ENCODE data around the gene NLRP10. TPM values are rescaled to one million over a fixed set of nuclear protein-coding genes. Genes with fewer than 3 reads are reported as not detected.

Gene NLRP10
- total RNA-seq, 2 donors from 2014 or later, result 0.15 TPM; not detected in 1

DNA sequence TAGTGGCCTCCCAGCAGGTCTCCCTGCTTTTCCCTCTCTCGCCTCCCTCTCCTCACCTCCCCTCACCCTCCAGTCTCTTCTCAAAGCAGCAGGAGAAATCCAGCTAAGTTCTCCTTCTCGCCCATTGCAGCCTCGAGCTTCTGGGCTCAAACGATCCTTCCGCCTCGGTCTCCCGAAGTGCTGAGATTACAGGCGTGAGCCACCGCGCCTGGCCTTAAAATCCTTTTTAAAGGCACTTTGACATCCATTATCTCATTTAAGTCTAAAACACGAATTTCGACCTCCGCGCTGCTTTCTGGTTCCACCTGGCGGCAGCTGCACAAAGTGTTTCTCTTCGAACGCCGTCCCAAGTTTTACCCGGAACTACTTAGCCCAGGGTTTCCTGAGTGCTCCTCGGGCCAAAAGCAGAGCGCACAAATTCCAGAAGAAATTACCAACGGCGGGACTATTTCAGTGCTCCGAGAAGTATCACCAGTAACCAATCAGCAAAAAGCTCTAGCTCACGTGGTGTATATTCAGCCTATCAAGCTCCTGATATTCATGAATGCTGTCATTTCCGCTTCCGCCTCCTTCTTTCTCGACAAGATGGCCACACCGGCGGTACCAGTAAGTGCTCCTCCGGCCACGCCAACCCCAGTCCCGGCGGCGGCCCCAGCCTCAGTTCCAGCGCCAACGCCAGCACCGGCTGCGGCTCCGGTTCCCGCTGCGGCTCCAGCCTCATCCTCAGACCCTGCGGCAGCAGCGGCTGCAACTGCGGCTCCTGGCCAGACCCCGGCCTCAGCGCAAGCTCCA, 21.7 kb upstream of the NLRP10 start, which contains the start of gene EIF3F:
Gene EIF3F, plus strand, starts transcription at position 570 of the 792 bp plus-strand sequence. Its CDS starts 16 bp downstream, at position 586.
- peak within 1 kb of the TSS; percentile 34 for H3K27ac ChIP-seq (ENCODE audit: low read depth, low read length)
- peak; percentile 97 for DNase-seq
- no peaks in the 10 kb centered on the region for H3K9me3 Mint-ChIP-seq

GRCh38 chr11:7983832-7984590, 18.8 kb upstream of the NLRP10 start:
- no peak overlapping the region for H3K4me3 ChIP-seq (ENCODE audit: low read length)
- H3K4me1 ChIP-seq (ENCODE audit: control insufficient read depth, insufficient read depth, low read length), result peaks cover 3% of the 10 kb centered on the region
- Mint-ChIP-seq H3K27ac (no peak overlapping the region), H3K4me3 (no peak overlapping the region), H3K27me3 (ENCODE audit: insufficient read depth) (no peaks in the 10 kb centered on the region), H3K9me3 (no peaks in the 10 kb centered on the region), H3K4me1 (peaks cover 31% of the 10 kb centered on the region), H3K36me3 (ENCODE audit: low read depth) (no peaks in the 10 kb centered on the region)
- H3K27ac ChIP-seq (ENCODE audit: low read depth, low read length), result no peak overlapping the region
- H3K36me3 ChIP-seq (ENCODE audit: control insufficient read depth, insufficient read depth, low read length), result peaks cover 8% of the 10 kb centered on the region
- H3K27me3 ChIP-seq (ENCODE audit: control insufficient read depth, insufficient read depth, low read length, poor library complexity, severe bottlenecking), result no peaks in the 10 kb centered on the region
- peaks cover 6% of the 10 kb centered on the region for H3K9me3 ChIP-seq (ENCODE audit: control insufficient read depth, low read length)
- TF ChIP-seq, protein P1, sequence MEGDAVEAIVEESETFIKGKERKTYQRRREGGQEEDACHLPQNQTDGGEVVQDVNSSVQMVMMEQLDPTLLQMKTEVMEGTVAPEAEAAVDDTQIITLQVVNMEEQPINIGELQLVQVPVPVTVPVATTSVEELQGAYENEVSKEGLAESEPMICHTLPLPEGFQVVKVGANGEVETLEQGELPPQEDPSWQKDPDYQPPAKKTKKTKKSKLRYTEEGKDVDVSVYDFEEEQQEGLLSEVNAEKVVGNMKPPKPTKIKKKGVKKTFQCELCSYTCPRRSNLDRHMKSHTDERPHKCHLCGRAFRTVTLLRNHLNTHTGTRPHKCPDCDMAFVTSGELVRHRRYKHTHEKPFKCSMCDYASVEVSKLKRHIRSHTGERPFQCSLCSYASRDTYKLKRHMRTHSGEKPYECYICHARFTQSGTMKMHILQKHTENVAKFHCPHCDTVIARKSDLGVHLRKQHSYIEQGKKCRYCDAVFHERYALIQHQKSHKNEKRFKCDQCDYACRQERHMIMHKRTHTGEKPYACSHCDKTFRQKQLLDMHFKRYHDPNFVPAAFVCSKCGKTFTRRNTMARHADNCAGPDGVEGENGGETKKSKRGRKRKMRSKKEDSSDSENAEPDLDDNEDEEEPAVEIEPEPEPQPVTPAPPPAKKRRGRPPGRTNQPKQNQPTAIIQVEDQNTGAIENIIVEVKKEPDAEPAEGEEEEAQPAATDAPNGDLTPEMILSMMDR (conservative IDR thresholded peaks at IDR 0.05), result no peak
- H3K9ac ChIP-seq (ENCODE audit: extremely low read depth, low read length, poor library complexity, severe bottlenecking), result no peak overlapping the region
- DNase-seq, result no peak
- 79% methylated on average over 7 of the region's 7 CpGs for WGBS, 2 experiments (ENCODE audit: insufficient coverage in 1 of 2, insufficient read length in 1 of 2)

More for the DNA sequence above, 21.7 kb upstream of the NLRP10 start, which contains the start of gene EIF3F:
- H3K9me3 ChIP-seq (ENCODE audit: control insufficient read depth, low read length), result peaks cover 6% of the 10 kb centered on the region
- H3K27me3 ChIP-seq (ENCODE audit: control insufficient read depth, insufficient read depth, low read length, poor library complexity, severe bottlenecking), result no peaks in the 10 kb centered on the region
- peaks cover 3% of the 10 kb centered on the region for H3K4me1 ChIP-seq (ENCODE audit: control insufficient read depth, insufficient read depth, low read length)
- Mint-ChIP-seq H3K4me1 (peaks cover 32% of the 10 kb centered on the region), H3K27ac (peak within 1 kb of the TSS; percentile 89), H3K4me3 (peak within 1 kb of the TSS; percentile 81), H3K27me3 (ENCODE audit: insufficient read depth) (no peaks in the 10 kb centered on the region), H3K36me3 (ENCODE audit: low read depth) (peaks cover 12% of the 10 kb centered on the region)
- TF ChIP-seq, protein P1 (conservative IDR thresholded peaks at IDR 0.05), result peak; percentile 97
- H3K36me3 ChIP-seq (ENCODE audit: control insufficient read depth, insufficient read depth, low read length), result peaks cover 32% of the 10 kb centered on the region
- WGBS, 2 experiments (ENCODE audit: insufficient coverage in 1 of 2, insufficient read length in 1 of 2), result 1 to 2% methylated on average over 24 to 45 of the region's 47 CpGs
- H3K4me3 ChIP-seq (ENCODE audit: low read length), result peak within 1 kb of the TSS; percentile 96
- peak within 1 kb of the TSS; percentile 68 for H3K9ac ChIP-seq (ENCODE audit: extremely low read depth, low read length, poor library complexity, severe bottlenecking)

DNA sequence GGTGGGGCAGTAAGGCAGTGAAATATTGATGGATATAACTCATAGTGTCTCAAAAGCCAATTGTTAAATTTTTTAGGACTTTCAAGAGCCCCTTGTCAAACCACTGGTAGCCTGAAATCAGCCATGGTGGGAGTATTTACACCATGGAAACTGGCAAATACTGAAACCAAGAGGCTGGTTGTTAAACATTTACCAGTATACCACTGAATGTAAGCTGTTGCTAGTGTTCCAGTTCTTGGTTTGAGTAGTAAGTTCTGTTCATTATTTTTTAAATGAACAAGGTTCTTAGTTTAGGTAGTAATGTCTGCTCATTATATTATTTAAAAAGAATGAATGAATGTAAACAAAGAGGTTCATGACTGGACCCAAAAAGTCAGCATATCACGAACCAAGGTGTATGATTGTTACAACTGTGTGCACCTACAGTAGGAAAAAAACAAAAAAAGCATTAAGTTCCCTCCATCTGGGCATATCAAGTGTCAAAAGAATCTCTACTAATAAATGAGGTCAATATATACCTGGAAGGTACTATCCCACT, 17.4 kb upstream of the NLRP10 start:
- Histone ChIP-seq H3K4me3 (ENCODE audit: low read length) (no peak overlapping the region), H3K4me1 (ENCODE audit: control insufficient read depth, insufficient read depth, low read length) (no peaks in the 10 kb centered on the region), H3K27ac (ENCODE audit: low read depth, low read length) (no peak overlapping the region), H3K27me3 (ENCODE audit: control insufficient read depth, insufficient read depth, low read length, poor library complexity, severe bottlenecking) (no peaks in the 10 kb centered on the region), H3K9ac (ENCODE audit: extremely low read depth, low read length, poor library complexity, severe bottlenecking) (no peak overlapping the region), H3K36me3 (ENCODE audit: control insufficient read depth, insufficient read depth, low read length) (no peaks in the 10 kb centered on the region), H3K9me3 (ENCODE audit: control insufficient read depth, low read length) (peaks cover 6% of the 10 kb centered on the region)
- Mint-ChIP-seq H3K36me3 (ENCODE audit: low read depth) (no peaks in the 10 kb centered on the region), H3K4me3 (no peak overlapping the region), H3K4me1 (peaks cover 24% of the 10 kb centered on the region), H3K9me3 (no peaks in the 10 kb centered on the region), H3K27me3 (ENCODE audit: insufficient read depth) (no peaks in the 10 kb centered on the region), H3K27ac (no peak overlapping the region)
- no peak for DNase-seq
- WGBS, 2 experiments (ENCODE audit: insufficient coverage in 1 of 2, insufficient read length in 1 of 2), result 83 to 100% methylated on average over 1 of the region's 1 CpG
- TF ChIP-seq, protein P1 (conservative IDR thresholded peaks at IDR 0.05), result no peak

All from endodermal cell (in vitro differentiated cells).